ENCODE measurements around the gene ZDHHC7. TPM values are rescaled to one million over a fixed set of nuclear protein-coding genes. Genes with fewer than 3 reads are reported as not detected.

The ZDHHC7 gene
- total RNA-seq, 1 donor from 2014 or later: 37.1 TPM

DNA sequence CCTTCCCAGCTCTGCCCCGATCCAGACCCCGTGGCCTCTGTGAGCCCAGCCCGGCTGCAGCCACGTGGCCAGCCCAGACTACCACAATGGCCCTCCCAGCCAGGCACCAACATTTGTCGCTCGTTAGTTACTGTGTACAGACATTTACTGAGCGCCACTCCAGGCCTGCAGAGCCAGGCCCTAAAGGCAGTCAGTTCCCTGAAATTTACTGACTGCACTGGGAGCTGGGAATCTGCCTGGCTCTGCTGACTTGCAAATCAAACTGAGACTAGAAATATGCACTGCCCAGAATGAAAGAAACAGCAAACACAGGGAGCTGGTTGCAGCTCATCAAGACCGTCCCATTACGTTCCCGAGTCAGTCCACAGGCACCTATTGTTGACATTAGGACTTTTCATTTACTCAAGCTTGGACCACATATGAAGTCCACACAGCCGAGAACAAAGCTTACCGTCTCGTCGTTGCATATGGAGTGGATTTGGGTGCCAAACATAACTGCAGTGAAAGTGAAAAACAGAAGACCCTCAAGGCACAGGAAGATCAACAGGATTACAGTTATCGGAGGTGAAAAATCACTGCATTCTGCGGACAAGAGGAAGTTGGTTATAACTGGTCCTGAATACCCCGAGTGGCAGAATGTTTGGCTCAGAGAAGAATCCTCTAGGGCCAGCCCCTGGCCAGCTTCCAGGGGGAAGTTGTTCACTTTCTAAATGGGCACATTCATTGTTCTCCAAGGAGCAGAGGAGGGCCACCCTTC is 34.5 kb downstream of the ZDHHC7 start:
- peak; percentile 14 for ATAC-seq
- intact Hi-C loops (cut with micrococcal nuclease): no loop called here
- DNase-seq: peak; percentile 66

DNA sequence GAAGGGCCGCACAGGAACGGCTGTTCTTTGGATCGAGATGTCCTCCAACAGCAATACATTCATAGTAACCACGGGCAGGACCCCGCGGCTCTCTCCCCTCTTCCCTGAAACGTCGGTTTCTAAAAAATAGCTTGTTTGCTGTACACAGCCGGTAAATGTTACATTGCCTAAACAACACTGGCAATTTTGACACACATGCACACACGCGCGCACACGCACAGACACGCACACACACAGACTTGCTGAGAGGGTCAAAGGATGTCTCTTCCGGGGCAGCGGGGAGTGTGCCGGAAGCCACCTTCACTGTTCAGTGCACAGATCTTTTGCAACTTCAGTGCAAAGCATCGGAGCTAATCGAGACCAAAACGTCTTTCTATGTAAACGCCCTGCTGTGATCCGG is 35.8 kb downstream of the ZDHHC7 start:
- DNase-seq (no peak), ATAC-seq (no peak)
- intact Hi-C loops (cut with micrococcal nuclease): no loop called here

DNA sequence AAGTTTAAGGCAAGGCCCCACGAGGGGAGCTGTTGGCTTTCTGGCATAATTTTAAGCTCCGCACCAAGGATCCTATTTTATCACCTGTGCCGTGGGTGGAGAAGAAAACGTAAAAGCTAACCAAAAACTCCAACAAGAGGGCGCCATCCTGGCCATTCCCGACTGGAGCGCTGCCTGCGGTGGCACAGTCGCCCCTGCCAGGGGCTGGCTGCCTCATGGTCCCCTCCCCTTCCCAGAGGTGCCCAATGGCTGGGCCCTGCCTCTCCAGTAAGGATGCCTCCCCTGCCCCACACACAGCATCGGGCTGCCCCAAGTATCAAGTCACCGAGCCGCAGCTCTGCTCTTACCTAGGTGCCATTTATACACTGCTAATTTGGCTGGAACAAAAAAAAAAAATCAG is 36.3 kb downstream of the ZDHHC7 start:
- intact Hi-C loops (cut with micrococcal nuclease): no loop called here
- DNase-seq (no peak), ATAC-seq (no peak)

DNA sequence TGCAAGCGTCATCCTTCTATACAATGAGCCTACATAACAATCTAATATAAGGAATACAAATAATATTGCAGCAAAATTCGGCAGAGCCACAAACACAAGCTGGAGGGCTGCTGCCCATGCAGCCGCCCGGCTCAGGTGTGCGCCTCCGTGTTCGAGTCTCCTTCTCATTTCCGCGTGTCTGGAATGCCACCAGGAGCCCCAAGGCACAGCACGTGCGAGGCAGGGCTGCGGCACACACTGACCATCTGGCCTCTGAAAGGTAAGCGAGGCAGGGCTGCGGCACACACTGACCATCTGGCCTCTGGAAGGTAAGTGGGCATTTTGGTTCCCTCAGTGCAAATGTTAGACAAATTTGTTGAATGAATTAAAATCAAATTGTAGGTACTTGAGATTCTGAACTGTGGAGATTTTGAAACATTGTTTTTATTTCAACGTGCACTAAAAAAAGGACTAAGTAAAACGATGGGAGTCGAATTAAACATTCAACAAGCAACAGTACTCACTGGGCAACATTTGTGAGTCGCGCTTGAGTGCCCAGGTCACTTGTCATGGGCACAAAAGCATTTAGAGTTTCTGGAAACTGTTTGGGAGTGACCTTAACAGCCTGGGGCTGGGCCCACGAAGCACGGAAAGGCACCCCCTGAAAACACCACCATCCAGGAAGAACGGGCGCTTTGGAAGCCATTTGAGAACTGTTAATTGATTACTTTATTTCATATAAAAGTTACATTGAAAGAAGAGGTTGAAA is 37.4 kb downstream of the ZDHHC7 start:
- DNase-seq (no peak), ATAC-seq (no peak)
- intact Hi-C loops (cut with micrococcal nuclease): no loop called here

DNA sequence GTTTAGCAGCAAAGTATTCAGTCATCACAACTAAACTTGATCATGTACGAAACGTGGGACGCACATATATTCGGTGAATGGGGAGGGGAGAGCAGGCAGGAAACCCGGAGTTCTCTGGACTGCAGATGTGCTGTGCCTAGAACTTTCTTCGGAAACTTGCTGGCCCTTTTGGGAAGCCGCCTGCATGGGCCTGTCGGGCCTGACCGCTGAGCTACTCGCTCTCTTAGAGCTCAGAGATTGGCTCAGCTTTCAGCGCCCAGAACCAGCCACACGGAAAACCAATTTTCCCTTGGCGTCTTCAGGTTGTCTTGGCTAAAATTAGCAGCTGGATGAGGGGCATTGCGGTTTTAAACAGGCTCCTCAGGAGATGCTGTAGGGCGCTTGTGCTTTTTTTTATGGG is 38.1 kb downstream of the ZDHHC7 start:
- ATAC-seq (no peak), DNase-seq (no peak)
- intact Hi-C loops (cut with micrococcal nuclease): no loop called here

DNA sequence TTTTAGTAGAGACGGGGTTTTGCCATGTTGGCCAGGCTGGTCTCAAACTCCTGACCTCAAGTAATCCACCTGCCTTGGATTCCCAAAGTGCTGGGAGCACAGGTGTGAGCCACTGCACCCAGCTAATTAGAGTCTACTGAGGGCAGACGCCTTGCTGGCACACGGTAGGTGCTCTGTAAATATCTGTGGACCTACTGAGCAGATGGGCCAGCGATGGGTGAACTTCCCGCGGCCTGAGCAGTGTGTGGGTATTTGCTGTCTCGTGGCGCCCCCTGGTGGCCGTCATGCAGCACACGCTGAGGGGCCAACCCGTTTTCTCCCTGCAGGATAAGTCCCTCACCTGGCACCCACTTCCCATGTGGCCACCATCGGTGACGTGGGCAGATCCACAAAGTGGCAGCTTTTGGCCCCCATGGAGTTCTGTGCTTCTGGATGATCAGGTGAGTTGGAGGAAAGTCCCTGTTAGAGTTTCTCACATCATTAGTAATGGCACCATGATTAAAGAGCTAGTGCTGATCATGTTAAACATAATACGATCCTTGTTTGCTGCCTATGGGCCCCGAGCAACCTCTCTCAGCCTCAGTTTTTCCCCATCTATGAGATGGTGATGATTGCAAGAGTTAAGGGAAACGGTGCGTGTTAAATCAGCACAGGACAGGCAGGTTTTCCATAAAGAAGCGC is 40.7 kb downstream of the ZDHHC7 start:
- intact Hi-C loops (cut with micrococcal nuclease): no loop called here
- ATAC-seq: peak; percentile 78
- peak; percentile 88 for DNase-seq

DNA sequence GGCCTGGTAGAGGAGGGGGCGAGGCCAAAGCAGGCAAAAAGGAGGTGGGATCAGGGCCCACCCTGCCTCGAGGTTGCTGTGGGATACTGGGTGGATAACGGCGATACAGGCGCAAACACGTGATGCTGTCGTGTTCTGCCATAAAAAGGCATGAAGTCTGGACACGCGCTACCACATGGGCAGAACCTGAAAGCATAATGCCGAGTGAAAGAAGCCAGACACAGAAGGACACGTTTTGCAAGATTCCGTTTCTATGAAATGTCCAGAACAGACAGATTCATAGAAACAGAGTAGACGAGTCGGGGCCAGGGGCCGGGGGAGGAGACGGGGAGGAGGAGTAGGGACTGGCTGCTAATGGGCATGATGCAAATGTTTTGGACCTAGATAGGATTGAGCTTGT is 43.5 kb downstream of the ZDHHC7 start:
- ATAC-seq (no peak), DNase-seq (no peak)
- intact Hi-C loops (cut with micrococcal nuclease): no loop called here

DNA sequence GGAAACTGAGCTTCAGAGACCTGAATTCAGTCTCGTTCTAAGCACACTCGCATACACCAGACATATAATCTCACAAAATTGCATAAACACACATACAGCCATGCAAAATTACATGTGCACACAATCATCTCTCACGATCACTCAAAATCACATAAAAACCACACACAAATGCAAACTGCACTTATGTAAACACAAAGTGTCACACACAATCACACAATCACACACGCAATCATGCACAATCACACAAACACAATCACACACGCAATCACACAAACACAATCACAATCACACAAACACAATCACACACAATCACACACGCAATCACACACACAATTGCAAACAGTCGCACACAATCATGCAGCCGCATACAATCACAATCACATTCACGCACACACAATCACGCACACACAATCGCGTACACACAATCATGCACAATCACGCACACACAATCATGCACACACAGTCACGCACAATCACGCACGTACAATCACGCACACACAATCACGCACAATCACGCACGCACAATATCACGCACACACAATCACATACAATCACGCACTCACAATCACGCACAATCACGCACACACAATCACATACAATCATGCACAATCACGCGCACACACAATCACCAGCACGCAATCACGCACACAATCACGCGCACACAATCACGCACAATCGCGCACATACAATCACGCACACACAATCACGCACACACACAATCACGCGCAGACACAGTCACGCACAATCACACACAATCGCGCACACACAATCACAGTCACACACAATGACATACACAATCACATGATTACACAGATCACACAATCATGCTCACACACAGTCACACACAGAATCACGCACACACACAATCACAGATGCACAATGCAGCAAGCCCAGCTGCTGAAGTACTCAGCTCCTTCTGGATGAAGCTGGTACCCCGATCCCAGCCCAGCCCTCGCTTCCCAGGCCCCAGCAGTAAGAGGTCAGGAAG is 45.6 kb downstream of the ZDHHC7 start:
- no peak for DNase-seq
- no peak for ATAC-seq
- intact Hi-C loops (cut with micrococcal nuclease): no loop called here

DNA sequence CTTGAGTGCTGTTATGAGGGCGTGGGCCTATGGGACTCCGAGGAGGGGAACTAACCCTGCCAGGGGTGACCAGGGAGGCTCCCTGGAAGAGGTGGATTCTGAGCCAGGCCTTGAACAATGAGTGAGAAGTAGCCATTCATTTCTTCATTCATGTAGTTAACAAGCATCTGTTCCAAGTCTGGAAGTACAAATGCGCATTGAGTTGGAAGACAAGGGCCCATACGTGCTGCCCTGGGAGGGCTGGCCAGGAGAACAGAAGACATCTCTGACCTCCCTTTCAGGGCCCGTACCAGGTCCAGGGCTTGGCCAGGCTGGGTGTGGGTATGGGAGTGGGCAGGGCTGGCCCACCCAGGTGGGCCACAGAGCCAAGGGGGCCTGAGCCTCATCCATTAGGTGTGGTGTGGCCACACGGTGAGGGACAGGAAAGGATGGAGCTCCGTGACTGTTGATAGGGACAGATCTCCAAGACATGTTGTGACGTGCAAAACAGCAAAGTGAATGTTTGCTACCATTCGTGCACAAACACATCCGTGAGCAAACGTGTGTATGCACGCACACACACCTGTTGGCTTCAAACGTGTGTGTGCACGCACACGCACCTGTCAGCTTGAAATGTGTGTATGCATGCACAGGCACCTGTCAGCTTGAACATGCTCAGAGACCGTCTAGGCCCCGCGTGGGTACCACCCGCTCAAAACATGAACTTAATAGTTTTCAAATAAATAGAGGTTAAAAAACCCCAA is 46.8 kb downstream of the ZDHHC7 start:
- intact Hi-C loops (cut with micrococcal nuclease): no loop called here
- ATAC-seq (no peak), DNase-seq (no peak)

DNA sequence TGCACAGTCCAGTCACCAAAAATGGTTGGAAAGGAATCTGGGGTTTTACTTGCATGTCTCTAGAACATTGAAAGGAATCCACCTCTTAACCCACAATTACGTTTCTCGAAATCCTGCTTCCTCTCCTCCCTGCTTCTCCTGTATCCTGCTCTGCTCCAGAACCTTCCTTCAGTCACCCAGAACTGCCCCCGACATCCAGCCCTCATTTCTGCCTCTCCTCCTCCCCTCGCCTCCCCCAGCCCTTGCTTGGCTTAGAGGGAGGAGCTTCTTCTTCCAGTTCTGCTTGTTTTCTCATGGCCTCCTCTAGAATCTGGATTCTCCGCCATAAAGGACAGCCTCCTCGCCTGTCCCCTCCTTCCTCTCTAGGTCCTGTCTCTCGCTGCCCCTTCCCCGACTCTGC is 48.3 kb downstream of the ZDHHC7 start:
- intact Hi-C loops (cut with micrococcal nuclease): no loop called here
- DNase-seq (no peak), ATAC-seq (no peak)

DNA sequence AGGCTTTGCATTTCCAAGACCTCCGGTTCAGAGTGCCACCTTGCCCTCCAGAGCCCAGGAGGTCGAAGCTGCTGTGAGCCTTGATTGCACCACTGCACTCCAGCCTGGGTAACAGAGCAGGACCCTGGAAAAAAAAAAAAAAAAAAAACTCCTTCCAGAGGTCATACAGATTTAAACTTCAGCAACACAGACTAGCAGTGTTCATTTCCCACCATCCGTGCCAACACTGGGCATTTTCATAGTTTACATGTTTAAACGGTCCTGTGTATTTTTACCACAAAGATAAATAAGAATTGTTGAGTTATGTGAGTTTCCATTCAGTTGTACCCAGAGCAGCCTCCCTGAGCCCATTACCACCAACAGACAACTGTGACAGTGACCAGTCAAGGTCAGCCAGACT is 50.4 kb downstream of the ZDHHC7 start:
- intact Hi-C loops (cut with micrococcal nuclease): no loop called here
- no peak for ATAC-seq
- DNase-seq: no peak

DNA sequence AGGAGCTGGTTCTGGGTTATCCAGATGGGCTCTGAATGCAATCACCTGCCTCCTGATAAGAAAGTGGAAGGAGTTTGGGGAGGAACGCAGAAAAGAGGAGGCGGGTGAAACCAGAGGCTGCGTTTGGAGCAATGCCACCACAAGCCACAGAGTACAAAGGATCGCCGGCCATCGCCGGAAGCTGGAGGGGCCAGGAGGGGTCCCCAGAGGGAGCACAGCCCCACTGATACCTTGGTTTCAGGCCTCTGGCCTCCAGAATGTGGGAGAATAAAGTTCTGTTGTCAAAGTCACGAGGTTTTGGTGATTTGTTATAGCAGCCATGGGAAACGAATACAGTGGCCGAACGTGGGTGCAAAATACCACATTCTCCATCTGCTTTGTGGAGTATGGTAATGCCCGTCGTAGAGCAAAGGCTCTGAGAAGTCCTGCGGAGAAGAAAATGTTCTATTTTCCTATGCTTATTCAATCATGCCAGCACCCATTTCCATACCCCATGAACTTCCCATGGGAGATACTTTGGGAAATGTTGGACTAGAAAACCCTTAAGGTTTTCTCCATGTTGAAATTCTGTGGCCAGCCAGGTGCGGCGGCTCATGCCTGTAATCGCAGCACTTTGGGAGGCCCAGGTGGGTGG is 51.4 kb downstream of the ZDHHC7 start:
- no peak for DNase-seq
- no peak for ATAC-seq
- intact Hi-C loops (cut with micrococcal nuclease): loop anchor here (10.0 kb wide), 1 partner anchor 205 kb away; no protein-coding TSS in a partner anchor

DNA sequence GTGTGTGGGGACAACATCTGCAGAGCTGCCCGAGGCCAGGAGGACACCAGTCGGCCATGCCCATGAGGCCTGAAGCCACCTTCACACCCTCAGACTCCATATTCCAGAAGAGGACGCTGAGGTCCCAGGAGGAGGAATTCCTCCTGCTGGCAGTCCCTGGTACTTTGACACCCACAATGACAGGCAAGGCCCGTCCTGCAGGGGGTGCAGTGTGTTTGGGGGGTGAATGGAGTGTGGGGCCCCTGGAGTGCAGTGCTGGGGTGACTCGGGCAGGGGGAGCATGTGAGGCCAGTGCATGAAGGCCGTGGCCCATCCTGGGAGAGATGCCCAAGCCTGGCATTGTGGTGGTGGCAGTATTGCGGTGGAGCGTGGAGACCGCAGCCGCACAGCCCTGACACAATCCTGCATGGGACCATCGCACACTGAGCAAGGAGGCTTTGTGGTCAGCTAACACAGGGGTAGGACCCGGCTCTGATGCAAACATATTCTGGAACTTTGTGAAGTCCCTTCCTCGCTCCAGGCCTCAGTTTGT is 52.2 kb downstream of the ZDHHC7 start:
- intact Hi-C loops (cut with micrococcal nuclease): loop anchor here (10.0 kb wide), 1 partner anchor 204 kb away; no protein-coding TSS in a partner anchor
- ATAC-seq: no peak

DNA sequence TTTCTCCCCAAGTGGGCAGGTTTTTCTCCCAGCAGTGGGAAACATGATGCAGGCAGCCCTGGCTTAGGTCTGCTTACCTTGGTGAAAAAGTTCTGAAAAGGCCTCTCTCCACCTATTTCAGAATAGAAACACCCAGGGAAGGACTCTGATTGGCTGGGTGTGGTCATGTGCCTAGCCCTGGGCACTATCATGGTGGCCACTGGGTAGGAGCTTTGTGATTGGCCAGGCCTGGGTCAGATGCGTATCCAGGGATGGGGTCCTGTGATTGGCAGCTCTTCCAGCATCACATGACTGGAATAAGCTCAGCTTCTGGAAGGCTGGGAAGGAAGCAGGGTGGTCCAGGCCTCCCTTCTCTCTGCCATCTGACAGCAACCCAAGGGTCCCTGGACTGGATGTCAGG is 53.5 kb downstream of the ZDHHC7 start:
- no peak for DNase-seq
- no peak for ATAC-seq
- intact Hi-C loops (cut with micrococcal nuclease): loop anchor here (10.0 kb wide), 1 partner anchor 203 kb away; no protein-coding TSS in a partner anchor

More for the DNA sequence above, 52.2 kb downstream of the ZDHHC7 start:
- no peak for DNase-seq

DNA sequence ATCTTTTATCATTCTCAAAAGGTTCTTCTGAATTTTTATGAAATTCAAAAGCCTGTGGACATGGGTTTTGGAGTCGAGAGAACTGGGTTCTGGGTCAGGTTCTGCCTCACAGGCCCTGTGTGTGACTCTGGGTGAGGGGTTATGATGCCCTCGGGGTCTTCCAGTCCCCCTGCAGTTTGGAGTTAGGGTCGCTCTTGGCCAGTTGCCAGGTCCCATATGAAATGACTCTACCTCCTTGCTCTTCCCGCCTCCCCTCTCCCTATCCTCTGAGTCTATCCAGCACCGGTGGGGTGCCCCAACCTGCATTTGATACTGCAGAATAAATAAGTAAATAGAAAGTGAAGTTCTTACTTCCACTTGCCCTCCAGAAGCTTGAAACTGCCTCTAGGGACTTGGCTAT is 54.1 kb downstream of the ZDHHC7 start:
- DNase-seq (no peak), ATAC-seq (no peak)
- intact Hi-C loops (cut with micrococcal nuclease): loop anchor here (10.0 kb wide), 1 partner anchor 202 kb away; no protein-coding TSS in a partner anchor

DNA sequence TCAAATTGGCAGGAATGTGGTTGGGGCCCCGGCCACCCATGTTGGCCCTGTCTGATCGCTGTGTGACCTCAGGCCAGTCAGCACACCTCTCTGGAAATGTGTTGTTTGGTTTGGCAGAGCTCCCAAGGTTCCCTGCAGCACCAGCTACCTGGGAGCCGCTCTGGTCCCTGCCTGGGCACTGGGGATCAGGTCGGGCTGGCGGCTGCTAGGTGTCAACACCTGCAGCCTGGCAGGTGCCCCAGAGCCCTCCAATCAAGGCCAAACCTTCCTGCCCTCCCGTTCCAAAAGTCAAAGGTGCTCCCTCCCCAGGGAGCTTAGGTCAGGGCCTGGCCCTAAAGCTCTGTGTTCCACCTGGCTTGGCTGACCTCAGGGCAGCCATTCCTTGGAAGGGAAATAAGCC is 55.9 kb downstream of the ZDHHC7 start:
- intact Hi-C loops (cut with micrococcal nuclease): loop anchor here (10.0 kb wide), 1 partner anchor 201 kb away; no protein-coding TSS in a partner anchor
- ATAC-seq: no peak
- DNase-seq: no peak

DNA sequence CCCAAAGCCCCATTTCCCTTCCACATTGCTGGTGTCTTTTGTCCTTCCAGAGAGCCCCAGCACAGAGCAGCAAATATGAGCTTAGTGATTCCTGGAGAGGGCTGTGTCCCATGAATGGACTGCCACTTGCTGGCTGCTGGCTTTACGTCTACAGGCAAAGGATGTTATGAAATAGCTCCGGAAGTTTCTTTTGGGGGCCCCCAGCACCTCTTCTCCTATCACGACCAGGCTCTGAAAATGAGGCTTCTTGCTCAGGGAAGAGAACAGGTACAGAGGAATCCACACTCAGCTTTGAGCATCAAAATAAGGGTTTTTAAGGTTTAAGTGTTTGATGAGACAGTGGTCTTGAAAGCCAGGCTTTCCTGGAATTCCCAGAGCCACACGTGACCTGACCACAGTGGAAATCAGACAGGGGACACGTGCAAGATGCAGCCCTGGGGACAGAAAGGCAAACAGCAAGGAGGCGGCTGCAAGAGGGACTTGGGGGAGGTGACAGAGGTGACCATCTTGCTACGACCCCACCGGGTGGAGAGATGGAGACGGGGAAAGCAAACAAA is 58.1 kb downstream of the ZDHHC7 start:
- DNase-seq (no peak), ATAC-seq (peak; percentile 31)
- intact Hi-C loops (cut with micrococcal nuclease): loop anchor here (10.0 kb wide), 1 partner anchor 198 kb away; no protein-coding TSS in a partner anchor
